Dedifferentiated amniotic fluid mesenchymal stem cell (primary cell): ENCODE measurements around the gene PAX5.

ENCODE experiments used
- DNase-seq: peaks from one replicate; pipeline ENCODE4 v3.0.0-alpha.2; 2016; ENCODE audit errors: extremely low spot score

The PAX5 gene

GRCh38 chr9:36862206-36863145, 171.6 kb downstream of the PAX5 start:
- DNase-seq: no peak

GRCh38 chr9:36861528-36862205, 172.4 kb downstream of the PAX5 start:
- no peak for DNase-seq

- DNase-seq: no peak
These were observed 175.2 kb downstream of the PAX5 start for GRCh38 chr9:36858805-36859375.

GRCh38 chr9:36855448-36856315, 178.4 kb downstream of the PAX5 start:
- no peak for DNase-seq

- no peak for DNase-seq
These were observed 179.3 kb downstream of the PAX5 start for GRCh38 chr9:36854751-36855150.

GRCh38 chr9:36854034-36854433, 180.0 kb downstream of the PAX5 start:
- DNase-seq: no peak

GRCh38 chr9:36853233-36853632, 180.8 kb downstream of the PAX5 start:
- DNase-seq: no peak

- DNase-seq: no peak
These were observed 184.1 kb downstream of the PAX5 start for GRCh38 chr9:36849943-36850342.

- DNase-seq: no peak
These were observed 185.1 kb downstream of the PAX5 start for GRCh38 chr9:36848946-36849345.

GRCh38 chr9:36847781-36848673, 186.0 kb downstream of the PAX5 start:
- no peak for DNase-seq

- DNase-seq: no peak
These were observed 187.4 kb downstream of the PAX5 start for GRCh38 chr9:36846621-36847020.

- DNase-seq: no peak
These were observed 188.2 kb downstream of the PAX5 start for GRCh38 chr9:36845844-36846243.

GRCh38 chr9:36844961-36845360, 189.1 kb downstream of the PAX5 start:
- no peak for DNase-seq

GRCh38 chr9:36843964-36844363, 190.1 kb downstream of the PAX5 start:
- no peak for DNase-seq

GRCh38 chr9:36842560-36843530, 191.2 kb downstream of the PAX5 start:
- no peak for DNase-seq

- DNase-seq: no peak
These were observed 193.1 kb downstream of the PAX5 start for GRCh38 chr9:36840898-36841536.

- DNase-seq: no peak
These were observed 194.8 kb downstream of the PAX5 start for GRCh38 chr9:36839131-36839885.
